Muscle of back (tissue), 13 donors: ENCODE results near the gene IYD. TPM values are rescaled to one million over a fixed set of nuclear protein-coding genes. Genes with fewer than 3 reads are reported as not detected.
A peak's percentile ranks its signal among the peaks of the same experiment; 100 is the strongest.

Experiments
- DNase-seq, 3 donors: peaks; one replicate each; pipeline versions ENCODE4 v3.0.0 to v3.0.0-alpha.2; 2013
- long read RNA-seq, 9 donors: transcript quantifications; one replicate each; lab custom pipeline, GENCODE V29; 2026
- polyA plus RNA-seq, 10 donors: library from polyadenylated mRNA; unstranded; fragments of 120-200 nt; gene quantifications; one replicate each; pipeline ENCODE4 v1.2.1, GENCODE V29; 2013; ENCODE audit not compliant: insufficient read length in 10 of 10

IYD gene, protein sequence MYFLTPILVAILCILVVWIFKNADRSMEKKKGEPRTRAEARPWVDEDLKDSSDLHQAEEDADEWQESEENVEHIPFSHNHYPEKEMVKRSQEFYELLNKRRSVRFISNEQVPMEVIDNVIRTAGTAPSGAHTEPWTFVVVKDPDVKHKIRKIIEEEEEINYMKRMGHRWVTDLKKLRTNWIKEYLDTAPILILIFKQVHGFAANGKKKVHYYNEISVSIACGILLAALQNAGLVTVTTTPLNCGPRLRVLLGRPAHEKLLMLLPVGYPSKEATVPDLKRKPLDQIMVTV
- polyA plus RNA-seq = under 1 TPM in 1 of 10 donors, not detected in 9; 0.01 TPM
- long read RNA-seq, donor 1 = 0 reads
- long read RNA-seq, donor 2 = 0 reads
- long read RNA-seq, donor 3 = 0 reads
- long read RNA-seq, donor 4 = 0 reads
- long read RNA-seq, donor 5 = 0 reads
- long read RNA-seq, donor 6 = 0 reads
- long read RNA-seq, donor 7 = 0 reads
- long read RNA-seq, donor 8 = 0 reads
- long read RNA-seq, donor 9 = 0 reads

DNA sequence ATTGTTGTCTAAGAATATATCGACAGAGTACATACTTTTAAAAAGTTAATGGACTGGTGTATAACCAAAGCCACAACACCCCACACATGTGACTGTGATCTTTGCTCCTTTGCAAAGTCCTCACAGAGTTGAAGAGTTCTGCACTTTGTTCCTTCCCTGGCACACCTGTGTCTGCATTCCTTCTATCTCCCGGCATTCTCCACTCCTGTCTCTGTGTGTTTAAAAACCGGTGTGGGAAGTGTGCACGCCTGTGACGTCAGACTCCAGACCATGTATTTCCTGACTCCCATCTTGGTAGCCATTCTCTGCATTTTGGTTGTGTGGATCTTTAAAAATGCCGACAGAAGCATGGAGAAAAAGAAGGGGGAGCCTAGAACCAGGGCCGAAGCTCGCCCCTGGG lies at the start of gene IYD:
Gene IYD (plus strand): TSS at position 251 of the 400 bp plus-strand sequence. CDS start 20 bp downstream, at position 271.
- DNase-seq = no peak

DNA sequence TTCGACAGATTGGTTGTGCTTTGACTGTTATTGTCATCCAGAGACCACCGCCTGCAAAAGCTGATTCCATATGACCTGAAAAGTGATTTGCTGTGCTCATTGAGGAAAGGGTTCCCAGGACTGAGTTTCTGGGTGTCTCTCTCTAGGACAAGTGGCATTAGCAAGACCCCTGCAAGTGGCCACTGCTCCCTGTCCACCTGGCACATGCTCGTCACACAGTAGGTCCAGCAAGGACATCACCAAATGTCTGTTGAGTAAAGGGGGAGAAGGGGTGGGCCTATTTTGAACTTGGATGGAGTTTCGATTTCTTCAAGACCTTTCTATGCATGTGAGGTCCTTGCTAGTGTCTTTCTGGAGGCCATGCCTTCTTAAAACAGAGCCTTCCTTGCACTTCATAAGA lies 48.9 kb upstream of the IYD start:
- DNase-seq = no peak

GRCh38 chr6:150320442-150320841 lies 48.4 kb upstream of the IYD start:
- peak; percentile 79 to 91 (median 84) for DNase-seq

DNA sequence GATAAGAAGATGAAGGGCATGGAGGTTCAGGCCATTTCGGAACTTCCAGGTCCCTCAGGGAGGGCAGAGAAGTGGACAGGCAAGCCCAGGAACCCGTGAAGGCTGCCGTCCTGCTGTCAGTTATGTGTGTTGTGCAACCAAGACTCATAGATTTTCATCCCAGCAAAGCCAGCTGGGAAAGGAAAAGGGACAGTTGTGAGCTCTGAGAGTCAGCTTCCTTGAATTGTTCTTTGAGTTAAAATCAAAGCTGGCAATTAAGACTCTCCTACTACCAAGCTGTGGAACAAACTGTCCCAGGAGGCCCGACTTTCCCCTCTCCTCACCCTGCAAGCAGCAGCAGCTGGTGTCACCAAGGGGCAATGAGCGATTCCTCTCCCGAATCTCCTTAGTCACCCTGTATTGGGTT lies 46.3 kb upstream of the IYD start:
- no peak for DNase-seq

GRCh38 chr6:150323205-150323604 lies 45.6 kb upstream of the IYD start:
- DNase-seq = no peak

- no peak for DNase-seq
Observed at GRCh38 chr6:150324044-150324443, 44.8 kb upstream of the IYD start.

DNA sequence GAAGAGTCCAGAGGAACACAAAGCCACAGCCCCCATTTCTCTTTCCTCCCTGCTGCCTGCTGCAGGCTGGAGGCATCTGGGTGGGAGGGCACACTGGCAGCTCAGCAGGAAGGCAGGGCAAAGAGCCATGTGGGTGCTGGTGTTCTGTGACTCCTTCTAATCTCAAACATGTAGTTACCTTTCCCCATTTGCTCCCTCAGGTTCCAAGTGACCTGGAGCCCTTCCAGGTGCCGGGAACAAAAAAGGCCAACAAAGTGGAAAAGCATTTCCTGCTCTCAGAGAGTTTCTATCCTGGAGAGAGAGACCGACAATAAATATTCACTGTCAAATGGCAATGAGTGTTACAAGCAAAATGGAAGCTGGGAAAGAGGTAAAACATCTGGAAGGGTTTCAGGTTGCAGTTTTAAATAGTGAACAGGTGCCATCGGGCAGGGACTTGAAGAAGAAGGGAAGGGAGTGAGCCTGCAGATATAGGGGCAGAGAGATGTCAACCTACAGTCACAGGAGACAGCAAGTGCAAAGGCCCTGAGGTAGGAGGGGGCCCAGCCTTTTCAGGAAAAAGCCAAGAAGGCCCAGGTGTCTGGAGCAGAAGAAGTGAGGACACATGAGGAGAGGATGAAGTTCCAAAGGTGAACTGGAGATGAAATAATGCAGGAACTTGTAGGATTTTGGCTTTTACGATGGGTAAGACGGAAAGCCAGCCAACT lies 43.6 kb upstream of the IYD start:
- DNase-seq = no peak

GRCh38 chr6:150327117-150327774 lies 41.6 kb upstream of the IYD start:
- DNase-seq = no peak

GRCh38 chr6:150328744-150329405 lies 39.9 kb upstream of the IYD start:
- no peak for DNase-seq

DNA sequence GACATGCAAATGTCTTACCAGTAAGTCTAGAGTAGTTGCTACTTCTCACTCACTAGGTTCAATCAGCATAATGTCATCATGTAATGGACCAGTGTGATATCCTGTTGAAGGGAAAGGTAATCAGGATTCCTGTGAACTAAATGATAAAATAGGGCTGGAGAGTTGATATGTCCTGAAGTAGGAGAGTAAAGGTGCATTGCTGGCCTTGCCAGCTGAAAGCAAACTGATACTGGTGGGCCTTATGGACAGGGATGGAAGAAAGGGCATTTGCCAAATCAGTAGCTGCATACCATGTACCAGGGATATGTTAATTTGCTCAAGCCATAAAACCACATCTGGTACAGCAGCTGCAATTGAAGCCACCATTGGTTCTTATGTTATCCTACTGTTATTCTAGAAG lies 37.5 kb upstream of the IYD start:
- no peak for DNase-seq

- no peak for DNase-seq
Observed at GRCh38 chr6:150332939-150333584, 35.8 kb upstream of the IYD start.

DNA sequence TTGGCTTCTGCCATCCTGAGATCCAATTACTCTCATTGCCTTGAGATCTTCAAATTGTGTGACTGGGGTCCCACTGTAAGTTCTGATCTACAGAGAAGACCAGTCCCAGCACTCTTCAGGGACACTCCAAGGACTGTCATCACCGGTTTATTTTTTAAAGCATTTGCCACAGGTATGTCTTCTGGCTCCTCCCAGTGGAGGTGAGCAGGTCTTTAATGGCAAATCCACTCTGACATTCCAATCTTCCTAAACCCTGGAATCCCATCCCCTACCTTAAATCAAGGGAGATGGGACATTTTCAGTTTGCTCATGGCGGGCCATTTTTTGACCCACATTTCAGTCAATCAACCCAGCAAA lies 35.2 kb upstream of the IYD start:
- DNase-seq = no peak

GRCh38 chr6:150334790-150335783 lies 33.7 kb upstream of the IYD start:
- peak; percentile 56 to 80 (median 69) for DNase-seq

DNA sequence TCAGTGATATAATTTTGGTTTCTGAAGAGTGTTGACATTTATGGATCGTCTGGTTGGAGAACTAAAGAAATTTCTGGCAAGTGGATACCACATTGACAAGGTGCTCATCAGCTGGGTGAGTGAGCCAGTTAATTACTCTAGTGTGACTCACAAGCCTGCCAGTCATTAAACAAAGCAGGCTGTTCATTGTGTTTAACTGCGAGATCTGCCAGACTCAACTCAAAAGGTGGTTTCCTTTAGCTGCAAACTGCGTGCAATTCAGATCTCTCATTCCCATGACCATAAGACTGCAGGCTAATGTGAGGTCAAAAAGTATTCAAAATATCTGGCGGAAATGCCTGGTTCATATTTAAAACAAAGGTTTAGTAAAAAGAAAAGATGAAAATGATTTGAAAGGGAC lies 32.5 kb upstream of the IYD start:
- no peak for DNase-seq

GRCh38 chr6:150336708-150337107 lies 32.1 kb upstream of the IYD start:
- DNase-seq = no peak

GRCh38 chr6:150342126-150342525 lies 26.7 kb upstream of the IYD start:
- no peak for DNase-seq

GRCh38 chr6:150343434-150343833 lies 25.4 kb upstream of the IYD start:
- DNase-seq = no peak

- DNase-seq = no peak
Observed at GRCh38 chr6:150345781-150346180, 23.0 kb upstream of the IYD start.

DNA sequence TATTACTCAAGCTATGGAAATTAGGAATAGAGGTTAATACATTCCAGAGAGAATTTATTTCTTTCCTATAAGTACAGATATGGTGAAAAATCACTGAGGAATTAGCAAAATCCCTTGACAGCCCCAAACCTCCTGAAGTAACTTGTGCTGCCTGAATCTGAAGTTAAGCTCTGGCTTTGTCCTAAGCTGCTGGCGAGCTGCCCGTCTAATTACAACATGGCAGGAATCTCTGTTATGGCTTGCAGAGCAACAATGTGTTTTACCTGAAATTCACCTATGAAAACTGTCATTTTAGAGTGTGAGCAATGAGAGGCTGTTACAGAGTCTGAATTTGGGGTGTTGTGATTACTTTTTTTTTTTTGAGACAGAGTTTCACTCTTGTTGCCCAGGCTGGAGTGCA lies 22.5 kb upstream of the IYD start:
- DNase-seq = no peak

- no peak for DNase-seq
Observed at GRCh38 chr6:150347845-150348244, 21.0 kb upstream of the IYD start.
